Mesodermal cell (in vitro differentiated cells): ENCODE results near the gene MFAP1.

Experiments used
- H3K27ac ChIP-seq: 2 replicates; pipeline ENCODE4 v1.7.0; 2013; ENCODE audit warnings: mild to moderate bottlenecking, low read depth, low read length, moderate library complexity; ENCODE audit not compliant: severe bottlenecking
- H3K36me3 ChIP-seq: 2 replicates; pipeline ENCODE4 v1.7.1; 2013; ENCODE audit warnings: mild to moderate bottlenecking, low read length, moderate library complexity; ENCODE audit not compliant: control insufficient read depth, insufficient read depth
- H3K4me1 ChIP-seq: one replicate; pipeline ENCODE4 v1.7.1; 2013; ENCODE audit warnings: mild to moderate bottlenecking, low read length; ENCODE audit not compliant: insufficient read depth, control insufficient read depth, poor library complexity, severe bottlenecking
- H3K4me3 ChIP-seq: 2 replicates; pipeline ENCODE4 v1.7.0; 2013; ENCODE audit warnings: low read length, control low read depth, mild to moderate bottlenecking; ENCODE audit not compliant: insufficient read depth, poor library complexity, severe bottlenecking; ENCODE audit errors: extremely low read depth
- H3K9me3 ChIP-seq: 2 replicates; pipeline ENCODE4 v1.7.1; 2013; ENCODE audit warnings: mild to moderate bottlenecking, low read length, moderate library complexity; ENCODE audit not compliant: control insufficient read depth
- WGBS, 2 experiments: methylation state at CpG; one replicate each; pipeline ENCODE4 v1.1.5; 2013; ENCODE audit warnings: missing lambda C conversion rate in 2 of 2; ENCODE audit not compliant: insufficient coverage in 2 of 2; 5-methylcytosine and 5-hydroxymethylcytosine counted together

Gene MFAP1

GRCh38 chr15:43776101-43776717 is 48.3 kb downstream of the MFAP1 start:
- WGBS, 2 experiments: 7 to 11% methylated on average over 30 of the region's 35 CpGs

DNA sequence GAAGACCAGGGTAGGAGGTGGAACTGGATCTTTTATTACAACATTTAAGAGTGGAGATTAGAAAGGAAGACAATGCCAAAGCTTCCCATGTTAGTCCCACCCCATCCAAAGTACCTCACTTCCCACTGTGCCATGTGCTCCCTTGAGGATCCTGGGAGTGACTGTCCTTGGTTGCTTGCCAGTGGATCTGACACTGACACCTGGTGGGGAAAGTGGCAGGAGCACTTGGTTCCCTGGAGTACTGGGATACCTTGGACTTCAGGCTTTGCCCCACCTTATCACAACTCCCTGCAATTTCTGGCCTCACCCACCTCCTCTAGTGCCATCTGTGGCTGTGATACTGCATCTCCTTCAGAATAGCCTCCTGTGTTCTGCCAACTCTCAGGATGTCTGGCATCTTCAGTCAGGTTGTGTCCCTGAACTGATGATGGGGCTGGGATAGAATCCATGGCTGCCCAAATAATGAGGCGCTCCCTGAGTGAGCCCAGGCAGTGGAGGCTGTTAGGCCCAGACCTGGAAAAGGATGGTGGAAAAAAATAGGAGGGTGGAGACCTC is 49.0 kb downstream of the MFAP1 start:
- no peak overlapping the region for H3K27ac ChIP-seq
- WGBS, 2 experiments: no CpG with 5 or more reads among the region's 1 CpG
- no peaks in the 10 kb centered on the region for H3K4me1 ChIP-seq
- peaks cover 38% of the 10 kb centered on the region for H3K36me3 ChIP-seq
- no peak overlapping the region for H3K4me3 ChIP-seq
- no peaks in the 10 kb centered on the region for H3K9me3 ChIP-seq

More at GRCh38 chr15:43776101-43776717, 48.3 kb downstream of the MFAP1 start:
- Histone ChIP-seq H3K27ac (no peak overlapping the region), H3K36me3 (peaks cover 31% of the 10 kb centered on the region), H3K9me3 (no peaks in the 10 kb centered on the region), H3K4me3 (peak overlapping the region; percentile 46), H3K4me1 (no peaks in the 10 kb centered on the region)

- peaks cover 51% of the 10 kb centered on the region for H3K36me3 ChIP-seq
Measured at GRCh38 chr15:43774062-43774461, 50.4 kb downstream of the MFAP1 start.

DNA sequence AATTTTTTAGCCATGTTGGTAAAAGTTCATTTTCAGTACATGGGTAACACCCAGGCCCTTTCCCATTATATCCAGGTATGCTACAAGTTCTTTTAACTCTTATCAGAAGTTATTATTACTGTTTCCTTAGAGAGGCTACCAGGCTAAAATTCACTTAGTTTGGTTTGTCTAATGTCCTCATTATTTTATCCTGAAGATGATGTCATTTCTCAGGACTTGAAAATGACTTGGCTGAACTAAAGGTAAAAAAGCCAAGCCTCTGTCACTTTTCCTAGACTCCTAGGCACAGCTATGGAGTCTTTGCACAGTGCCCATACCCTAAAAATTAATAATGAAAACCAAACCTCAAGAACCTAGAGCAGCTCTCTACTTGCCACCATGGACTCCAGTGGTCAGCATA is 51.9 kb downstream of the MFAP1 start:
- Histone ChIP-seq H3K4me3 (no peak overlapping the region), H3K27ac (no peak overlapping the region), H3K9me3 (no peaks in the 10 kb centered on the region), H3K36me3 (peaks cover 65% of the 10 kb centered on the region), H3K4me1 (no peaks in the 10 kb centered on the region)

More at GRCh38 chr15:43774062-43774461, 50.4 kb downstream of the MFAP1 start:
- no peaks in the 10 kb centered on the region for H3K4me1 ChIP-seq
- no peaks in the 10 kb centered on the region for H3K9me3 ChIP-seq
- H3K27ac ChIP-seq: no peak overlapping the region
- WGBS, 2 experiments: 89 to 98% methylated on average over 4 of the region's 4 CpGs
- H3K4me3 ChIP-seq: no peak overlapping the region

DNA sequence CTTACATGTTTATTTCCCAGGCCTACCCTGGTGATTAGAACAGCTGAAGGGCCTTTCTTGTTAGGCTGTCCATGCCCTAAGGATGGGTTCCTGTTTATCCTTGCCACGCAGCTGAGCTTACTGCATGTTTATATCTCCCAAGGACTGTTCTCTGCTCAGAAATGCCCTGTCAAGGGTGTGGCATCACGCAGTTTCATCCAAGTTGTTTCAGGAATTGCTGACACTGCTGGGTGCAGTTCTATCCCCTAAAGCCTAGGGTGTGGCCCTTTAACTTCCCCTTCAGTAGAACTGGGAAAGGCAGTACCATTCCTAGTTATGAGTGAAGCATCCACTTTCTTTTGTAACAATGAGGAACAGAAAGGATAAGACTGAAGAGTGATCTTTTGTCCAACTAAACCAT is 52.7 kb downstream of the MFAP1 start:
- no peak overlapping the region for H3K4me3 ChIP-seq
- no peak overlapping the region for H3K27ac ChIP-seq
- no peaks in the 10 kb centered on the region for H3K9me3 ChIP-seq
- 95 to 100% methylated on average over 2 of the region's 2 CpGs for WGBS, 2 experiments
- peaks cover 73% of the 10 kb centered on the region for H3K36me3 ChIP-seq
- no peaks in the 10 kb centered on the region for H3K4me1 ChIP-seq

DNA sequence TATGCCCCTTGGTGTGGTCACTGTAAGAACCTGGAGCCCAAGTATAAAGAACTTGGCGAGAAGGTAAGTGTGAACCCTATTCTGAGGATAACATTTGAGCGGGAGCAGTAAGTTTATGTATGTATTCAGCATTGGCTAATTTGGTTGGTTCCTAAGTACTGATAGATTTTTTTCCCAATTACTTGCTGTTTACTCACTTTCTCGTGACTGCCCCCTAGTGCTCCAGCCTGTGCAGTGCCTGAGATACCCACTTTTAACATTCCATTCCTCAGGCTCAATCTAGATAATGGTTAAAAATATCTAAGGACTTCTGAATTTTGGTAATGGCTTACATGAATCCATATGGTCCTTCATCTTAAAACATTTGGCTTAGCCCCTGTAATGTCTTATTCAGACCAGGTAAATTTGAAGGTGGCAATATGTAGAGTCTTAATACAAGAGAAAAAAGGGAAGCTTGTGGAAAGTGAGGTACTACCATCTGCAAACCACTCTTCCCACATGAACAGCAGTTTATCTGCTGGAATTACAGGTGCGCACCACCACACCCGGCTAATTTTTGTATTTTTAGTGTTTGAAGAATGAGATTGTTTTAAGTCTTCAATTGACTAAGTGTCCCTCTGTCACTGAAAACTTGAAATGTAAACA is 54.8 kb downstream of the MFAP1 start:
- Histone ChIP-seq H3K36me3 (peaks cover 94% of the 10 kb centered on the region), H3K27ac (no peak overlapping the region)
- WGBS, 2 experiments: 67 to 77% methylated on average over 1 to 2 of the region's 5 CpGs

GRCh38 chr15:43763819-43764446 is 60.6 kb downstream of the MFAP1 start:
- H3K27ac ChIP-seq: no peak overlapping the region

More for the DNA sequence above, 54.8 kb downstream of the MFAP1 start:
- Histone ChIP-seq H3K4me1 (no peaks in the 10 kb centered on the region), H3K4me3 (no peak overlapping the region), H3K9me3 (no peaks in the 10 kb centered on the region)

DNA sequence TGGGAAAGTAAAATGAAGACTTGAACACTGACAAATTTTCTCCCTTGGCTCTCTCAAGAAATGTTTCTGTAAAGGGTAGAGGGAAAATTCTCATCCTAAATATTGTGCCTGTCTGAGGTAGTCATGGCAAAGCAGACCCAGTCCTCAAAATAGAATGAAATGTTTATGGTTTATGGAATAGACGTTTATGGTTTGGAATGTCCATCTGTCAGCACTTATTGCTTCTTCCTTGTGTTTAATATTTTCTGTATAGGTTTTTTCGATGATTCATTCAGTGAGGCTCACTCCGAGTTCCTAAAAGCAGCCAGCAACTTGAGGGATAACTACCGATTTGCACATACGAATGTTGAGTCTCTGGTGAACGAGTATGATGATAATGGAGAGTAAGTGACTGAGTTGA is 61.7 kb downstream of the MFAP1 start:
- Histone ChIP-seq H3K27ac (no peak overlapping the region), H3K4me3 (no peak overlapping the region), H3K4me1 (no peaks in the 10 kb centered on the region), H3K36me3 (peaks cover 98% of the 10 kb centered on the region), H3K9me3 (no peaks in the 10 kb centered on the region)
- WGBS, 2 experiments: 90 to 98% methylated on average over 5 to 6 of the region's 6 CpGs

More at GRCh38 chr15:43763819-43764446, 60.6 kb downstream of the MFAP1 start:
- Histone ChIP-seq H3K36me3 (peaks cover 98% of the 10 kb centered on the region), H3K4me3 (no peak overlapping the region), H3K9me3 (no peaks in the 10 kb centered on the region), H3K4me1 (no peaks in the 10 kb centered on the region)
- WGBS, 2 experiments: 78 to 100% methylated on average over 1 of the region's 2 CpGs
